Inferior parietal cortex (tissue), 1 donor: ENCODE data around the gene C3orf22.

Experiments
- DNase-seq: peaks from one replicate; pipeline ENCODE4 v3.0.0-alpha.2; 2016; ENCODE audit errors: extremely low spot score

C3orf22 gene

DNA sequence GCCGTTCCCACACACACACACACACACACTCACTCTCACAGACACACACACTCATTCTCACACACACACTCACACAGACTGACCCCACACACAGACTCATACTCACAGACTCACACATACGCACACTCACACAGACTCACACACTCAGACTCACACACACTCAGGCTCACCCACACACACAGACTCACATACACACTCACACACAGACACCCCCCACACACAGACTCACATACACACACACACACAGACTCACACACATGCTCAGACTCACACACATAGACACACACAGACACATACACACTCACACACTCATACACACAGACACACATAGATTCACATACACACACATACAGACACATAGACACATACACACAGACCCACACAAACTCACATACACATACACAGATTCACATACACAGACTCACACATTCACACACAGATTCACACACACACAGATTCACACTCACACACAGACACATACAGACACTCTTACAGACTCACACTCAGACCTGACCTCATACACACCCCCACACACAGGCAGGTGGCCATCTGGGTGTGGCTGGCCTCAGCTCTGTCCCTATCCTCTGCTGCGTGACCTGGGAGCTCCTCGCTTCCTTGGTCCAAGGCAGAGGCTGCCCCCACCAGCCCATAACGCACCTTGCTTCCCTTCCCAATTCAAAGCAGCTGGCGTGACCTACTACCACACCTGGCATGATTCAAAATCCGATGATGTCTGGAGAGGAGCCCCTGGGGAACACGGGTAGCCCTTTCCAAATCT, 1.9 kb downstream of the C3orf22 start:
- DNase-seq = no peak

DNA sequence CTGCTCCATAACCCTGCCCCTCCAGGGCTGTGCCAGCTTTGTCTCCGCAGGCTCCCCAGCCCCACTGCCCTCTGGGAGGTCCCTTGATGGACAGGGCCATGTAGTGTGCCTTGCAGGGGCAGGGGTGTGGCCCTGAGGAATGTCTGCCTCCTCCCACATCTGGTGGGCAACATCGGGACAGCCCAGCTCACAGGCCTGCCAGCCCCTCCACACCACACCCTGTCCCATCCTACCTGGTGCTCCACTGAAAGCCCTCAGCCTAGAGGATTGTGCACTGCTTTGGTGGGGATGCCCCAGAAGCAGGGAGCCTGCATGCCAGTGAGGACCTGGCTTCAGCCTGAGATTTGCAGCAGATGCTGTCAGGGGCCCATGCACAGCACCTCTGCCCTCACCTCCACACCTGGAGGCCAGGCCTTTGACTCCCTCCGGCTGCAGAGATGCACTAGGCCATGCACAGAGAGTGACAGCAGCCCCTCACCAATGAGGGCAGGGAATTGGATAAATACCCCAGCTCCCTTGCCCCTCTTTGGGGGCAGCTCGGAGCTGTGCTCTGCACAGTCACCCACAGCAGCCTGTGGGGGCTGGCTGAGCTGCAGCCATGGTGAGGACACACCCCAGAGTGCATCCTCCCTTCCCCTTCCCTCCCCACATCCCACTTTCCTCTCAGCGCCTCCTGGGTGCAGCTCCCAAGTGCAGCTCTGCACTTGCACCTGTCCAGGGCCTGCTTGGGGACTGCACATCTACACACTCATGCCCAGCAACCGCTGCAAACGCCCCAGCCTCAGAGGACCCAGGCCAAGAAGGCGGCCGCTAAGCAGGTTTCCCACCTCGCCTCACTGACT, 2.7 kb downstream of the C3orf22 start:
- no peak for DNase-seq

DNA sequence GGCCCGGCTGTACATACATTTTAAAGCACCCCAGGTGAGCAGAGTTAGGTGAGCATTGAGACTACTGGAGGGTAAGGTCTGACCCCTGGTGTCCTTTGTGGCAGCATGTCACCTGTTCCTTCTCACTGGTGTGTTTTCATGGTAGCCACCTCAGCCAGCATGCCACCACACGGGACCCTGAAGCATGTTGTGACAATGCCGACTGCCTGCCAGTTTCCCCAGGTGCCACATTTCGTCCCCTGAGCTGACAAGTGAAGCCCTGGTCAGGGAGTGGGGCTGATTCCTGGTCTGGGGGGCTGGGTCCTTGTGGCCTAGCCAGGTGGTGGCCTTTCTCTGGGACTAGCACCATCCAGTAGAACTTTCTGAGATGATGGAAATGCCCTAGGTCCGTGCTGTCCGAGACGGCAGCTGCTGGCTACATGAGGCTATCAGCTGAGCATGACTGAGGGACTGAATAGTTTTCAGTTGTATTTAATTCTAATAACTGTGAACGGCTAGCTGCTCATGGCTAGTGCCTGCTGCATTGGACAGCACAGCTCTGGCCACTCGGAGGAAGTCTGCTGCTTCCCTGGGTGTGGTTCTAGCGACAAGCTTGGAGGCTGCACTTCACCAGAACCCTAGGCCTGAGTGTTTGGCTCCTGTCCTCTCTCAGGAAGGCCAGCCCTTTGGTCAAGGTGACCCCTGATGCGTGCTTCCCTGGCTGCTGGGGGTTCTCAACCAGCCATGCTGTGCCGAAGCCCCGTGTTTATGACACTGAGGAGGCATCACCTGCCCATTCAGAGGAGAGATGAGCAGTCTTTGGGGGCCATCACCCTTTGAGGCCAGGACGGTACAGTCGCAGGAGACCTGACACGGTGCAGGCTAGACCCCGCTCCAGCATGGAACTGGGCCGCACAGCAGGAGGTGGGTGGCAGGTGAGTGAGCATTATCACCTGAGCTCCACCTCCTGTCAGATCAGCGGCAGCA, 3.9 kb downstream of the C3orf22 start:
- DNase-seq = no peak

DNA sequence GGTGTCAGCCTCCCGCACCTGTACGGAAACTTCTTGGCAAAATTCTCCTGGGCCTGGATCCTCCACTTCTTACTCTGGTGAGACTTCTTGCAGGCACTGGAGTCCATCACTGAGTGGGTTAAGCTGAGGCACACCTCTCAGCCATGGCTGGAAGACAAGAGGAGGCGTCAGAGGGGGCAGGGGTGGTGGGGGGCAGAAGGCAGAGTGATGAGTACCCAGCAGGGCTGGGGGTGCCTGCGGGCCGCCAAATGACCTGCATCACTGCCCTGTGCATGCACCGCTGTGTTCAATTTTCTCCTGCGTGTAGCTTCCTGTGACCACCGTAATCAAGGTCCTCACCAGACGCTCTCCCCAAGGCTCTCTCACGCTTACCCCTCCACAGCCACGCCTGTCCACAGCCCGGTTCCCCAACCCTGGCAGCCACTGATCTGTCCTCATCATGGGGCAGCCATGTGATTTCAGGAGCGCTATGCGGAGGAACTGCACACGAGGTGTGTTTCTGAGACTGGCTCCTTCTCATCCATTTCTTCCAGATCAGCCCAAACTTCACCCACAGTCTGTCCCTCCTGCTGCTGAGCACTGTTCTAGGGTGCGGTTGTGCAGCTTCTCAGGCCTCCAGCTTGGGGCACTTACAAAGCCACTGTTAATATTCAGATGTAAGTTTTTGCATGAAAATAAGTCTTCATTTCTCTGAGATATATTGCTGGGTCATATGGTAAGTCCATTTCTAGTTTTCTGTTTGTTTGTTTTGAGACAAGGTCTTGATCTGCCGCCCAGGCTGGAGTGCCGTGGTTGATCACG, 5.2 kb downstream of the C3orf22 start:
- no peak for DNase-seq

DNA sequence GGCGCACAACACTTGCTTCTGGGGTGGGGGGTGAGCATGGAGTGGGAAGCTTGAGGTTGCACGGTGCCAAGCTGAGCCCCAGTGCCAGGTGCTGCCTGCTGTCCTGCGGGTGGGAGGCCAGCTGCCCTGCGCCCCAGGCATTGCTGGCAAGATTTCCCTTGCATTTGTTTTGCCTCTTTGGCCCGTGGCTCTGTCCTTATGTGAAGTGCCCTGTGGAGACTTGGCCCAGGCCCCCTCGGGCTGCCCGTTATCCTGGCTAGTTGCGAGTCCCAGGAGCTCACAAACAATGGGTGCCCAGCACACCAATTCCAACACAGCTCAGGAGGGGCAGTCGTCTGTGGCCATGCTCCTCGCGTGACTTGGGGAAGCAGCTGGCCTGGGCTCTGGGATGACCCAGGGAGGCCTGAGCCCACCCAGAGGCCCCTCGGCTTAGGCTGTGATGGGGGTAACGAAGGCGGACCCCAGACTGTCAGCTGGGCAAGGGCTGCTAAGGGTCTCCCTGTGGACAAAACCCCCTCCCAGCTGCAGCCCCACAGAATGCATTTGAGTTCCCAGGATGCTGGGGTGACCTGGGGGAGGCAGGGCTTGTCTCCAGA, 5.9 kb downstream of the C3orf22 start:
- DNase-seq = no peak

DNA sequence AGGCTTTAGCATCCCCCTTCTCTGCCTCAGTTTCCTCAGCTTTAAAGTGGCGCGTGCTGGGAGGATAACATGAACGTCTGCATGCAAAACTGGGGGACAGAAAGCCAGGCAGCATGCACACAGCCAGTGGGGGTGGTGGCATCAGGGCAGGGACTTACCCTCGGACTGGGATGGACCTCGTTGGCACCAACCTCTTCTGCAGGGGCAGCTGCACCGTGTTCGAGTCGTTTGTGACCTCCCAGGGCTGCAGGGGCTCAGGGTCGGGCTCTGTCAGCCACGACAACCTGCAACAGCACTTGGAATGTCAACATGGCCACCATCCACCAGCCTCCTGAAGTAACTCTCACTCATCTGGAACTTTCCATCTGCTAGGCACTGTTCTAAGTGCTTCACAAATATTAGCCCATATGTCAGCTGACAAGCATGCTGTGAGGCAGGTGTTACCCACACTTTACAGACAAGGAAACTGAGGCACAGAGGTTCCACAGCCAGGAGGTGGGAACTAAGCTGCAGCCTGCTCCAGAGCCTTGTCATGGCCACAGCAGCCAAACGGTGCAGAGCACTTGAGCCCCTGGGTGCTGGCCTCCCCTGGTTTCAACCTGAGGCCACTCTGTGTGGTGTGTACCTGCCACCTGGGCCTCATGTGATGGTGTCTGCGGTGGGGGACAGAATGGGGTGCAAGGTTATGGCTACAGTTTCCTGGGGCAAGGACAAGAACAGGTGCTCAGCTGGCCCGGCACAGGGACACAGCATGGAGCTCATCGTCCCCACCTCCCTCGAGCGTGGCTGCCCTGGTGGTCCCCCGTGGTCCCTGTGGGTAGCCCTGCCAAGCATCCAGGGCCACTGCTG, 6.7 kb downstream of the C3orf22 start:
- no peak for DNase-seq

DNA sequence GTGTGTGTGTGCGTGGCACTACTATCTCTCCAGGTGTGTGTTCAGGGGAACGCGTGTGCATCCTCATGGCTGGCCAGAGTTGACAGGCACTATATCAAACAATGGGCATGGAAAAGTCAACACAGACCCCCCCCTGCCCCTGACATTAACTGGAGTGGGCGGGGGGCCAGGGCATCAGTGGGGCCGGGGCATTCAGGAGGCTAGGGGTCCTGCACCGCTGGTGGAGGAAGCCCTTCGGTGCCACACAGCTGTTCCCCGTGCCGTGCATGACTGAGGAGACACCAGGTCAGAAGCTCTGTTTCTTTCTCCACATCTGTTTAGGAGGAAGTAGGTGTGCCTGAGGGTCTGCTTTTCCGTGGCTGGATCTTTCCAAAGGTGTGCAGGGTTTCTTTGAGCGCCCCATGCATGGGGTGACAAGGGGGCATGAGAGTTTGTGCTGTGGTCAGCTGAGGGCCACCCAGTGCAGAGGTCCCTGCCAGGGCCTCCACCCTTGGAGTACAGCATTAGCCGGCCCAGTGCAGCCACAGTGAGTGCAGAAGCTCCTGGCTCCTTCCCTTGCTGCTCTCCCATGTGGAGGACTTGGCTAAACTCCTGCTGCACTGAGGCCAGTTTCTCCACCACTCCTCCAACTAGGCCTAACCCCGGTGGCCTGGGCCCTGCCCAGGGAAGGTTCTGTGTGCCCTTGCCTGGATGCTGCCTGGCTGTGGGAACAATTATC, 7.5 kb downstream of the C3orf22 start:
- DNase-seq = no peak

DNA sequence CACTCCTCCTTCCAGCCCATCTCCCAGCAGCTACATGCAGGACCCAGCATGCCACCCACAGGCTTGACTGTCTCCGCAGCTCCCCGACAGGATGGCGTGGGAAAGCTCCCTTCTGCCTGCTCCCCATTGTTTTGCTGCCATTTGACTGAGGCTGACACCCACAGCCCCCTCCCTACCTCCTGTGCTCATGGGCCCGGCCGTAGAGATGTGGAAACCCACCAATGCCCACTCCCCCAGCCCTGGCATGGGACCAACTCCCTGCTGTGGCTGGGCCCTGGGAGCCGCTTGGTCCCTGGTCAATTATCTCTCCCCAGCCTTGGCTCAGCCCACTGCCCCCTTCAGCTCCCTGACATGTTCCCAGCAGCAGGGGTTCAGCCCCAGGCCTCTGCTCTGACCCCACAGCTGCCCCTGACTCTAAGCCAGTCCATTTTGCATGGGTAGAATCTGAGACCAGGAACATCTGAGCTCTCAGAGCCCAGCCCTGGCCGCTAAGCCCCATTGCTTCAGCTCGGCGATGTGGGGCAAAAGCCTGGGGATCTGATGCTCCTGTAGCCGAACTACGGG, 8.2 kb downstream of the C3orf22 start:
- DNase-seq = no peak

DNA sequence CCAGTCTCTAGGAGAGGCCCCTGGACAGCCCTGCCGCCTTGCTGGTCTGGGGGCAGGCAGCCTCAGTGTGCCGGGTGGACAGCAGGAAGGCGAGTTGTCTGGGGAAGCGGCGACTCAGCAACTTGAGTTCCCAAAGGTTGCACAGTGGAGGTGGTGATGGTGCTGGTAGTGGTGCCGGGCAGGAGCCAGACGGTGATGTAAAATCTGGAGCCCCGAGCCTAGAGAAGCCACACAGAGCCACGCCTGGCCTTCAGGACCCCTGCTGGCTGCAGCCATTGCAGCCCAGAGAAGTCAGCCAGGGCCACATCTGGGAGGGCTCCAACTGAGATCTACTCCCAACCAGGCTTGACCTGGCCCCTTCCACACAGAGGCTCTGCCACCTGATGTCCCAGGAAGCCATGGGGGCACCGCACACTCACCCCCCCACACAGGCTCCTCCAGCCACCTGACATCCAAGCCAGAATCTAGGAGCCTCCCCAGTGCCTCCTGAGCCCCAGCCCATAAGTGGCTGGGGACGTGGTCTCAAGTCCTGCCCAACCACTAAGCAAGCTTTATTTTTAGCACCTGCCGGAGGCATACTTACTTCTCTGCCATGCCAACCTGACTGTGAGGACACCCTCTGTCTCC, 8.8 kb downstream of the C3orf22 start:
- DNase-seq = no peak

DNA sequence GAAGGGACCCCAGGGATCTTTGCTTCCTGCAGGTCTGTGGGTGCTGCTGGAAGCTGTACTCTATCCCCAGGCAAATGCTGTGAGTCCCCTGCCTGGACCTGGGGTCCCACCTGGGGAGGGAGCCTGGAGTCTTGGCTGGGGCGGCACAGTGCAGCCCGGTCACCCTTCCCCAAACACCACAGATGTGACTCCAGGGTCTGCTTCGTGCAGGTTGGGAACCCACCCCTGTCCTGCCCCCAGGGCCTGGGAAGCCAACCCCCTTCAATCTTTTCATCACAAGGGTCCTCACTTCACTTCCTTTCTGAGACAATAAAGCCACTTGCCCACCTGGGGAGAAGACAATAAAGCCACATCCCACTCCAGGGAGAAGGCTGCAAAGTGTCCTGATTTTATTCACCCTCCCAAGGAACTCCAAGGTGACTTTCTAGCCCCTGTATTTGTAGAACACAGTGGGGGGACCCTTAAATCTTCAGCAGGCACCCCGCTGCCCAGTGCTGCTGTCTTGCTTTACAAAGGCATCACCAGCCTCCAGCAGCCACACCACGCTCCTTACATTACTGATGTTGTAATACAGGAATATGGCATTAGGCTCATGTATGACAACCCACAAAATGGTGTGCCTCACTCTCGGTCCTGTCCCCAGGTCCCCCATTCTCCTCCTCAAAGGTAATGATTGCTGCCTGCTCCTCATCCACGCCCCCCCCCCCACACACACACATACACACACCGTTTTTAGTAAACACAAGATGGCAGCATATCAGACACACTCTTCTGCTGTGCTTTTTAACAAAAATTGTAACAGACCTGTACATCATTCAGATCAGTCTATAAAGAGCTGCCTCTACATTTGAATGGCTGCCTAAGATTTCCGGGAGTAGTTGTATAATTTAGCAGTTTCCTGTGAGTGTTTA, 9.9 kb downstream of the C3orf22 start:
- no peak for DNase-seq

DNA sequence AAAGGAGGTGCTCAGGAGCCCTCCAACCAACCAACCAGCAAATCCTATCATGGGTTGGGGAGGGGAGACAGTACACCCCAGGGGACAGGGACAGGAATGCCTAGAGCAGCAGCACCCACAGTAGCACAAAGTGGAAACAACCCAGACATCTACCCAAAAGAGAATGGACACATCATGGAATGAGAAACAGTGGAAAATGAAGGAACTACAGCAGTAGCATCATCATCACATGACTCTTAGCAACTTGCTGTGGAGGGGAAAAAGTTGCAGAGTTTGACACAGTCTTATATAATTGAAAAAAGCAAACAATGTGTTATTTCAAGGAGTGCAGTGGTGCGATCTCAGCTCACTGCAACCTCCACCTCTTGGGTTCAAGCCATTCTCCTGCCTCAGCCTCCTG, 11.0 kb downstream of the C3orf22 start:
- DNase-seq = no peak

DNA sequence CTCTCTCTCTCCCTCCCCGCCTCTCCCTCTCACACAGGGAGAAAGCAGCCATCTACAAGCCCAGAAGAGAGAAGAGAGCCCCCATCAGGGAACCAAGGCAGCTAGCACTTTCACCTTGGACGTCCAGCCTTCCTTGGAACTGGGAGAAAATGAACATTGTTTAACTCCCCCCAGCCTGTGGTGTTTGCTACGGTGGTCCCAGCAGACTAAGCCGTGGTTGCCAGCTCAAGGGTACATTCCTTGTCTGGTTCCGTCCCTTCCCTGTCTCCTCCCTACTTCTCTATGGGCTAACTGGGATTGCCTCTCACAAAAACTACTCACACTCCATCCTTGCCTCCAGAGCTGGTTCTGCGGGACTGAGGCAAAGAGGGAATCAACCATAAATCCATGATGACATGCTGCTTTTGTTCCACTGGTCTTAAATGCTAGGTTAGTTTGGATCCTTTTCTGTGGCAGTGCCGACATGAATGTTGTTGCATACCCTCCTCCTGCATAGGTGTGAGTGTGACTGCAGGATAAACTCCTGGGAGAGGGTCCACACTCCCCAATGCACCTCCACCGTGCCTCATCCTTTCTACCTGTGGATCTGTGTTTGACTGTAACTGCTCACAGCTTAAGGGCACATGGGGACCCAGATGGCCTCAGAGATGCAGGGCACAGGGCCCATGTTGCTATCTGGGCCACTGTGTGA, 12.0 kb downstream of the C3orf22 start:
- no peak for DNase-seq

DNA sequence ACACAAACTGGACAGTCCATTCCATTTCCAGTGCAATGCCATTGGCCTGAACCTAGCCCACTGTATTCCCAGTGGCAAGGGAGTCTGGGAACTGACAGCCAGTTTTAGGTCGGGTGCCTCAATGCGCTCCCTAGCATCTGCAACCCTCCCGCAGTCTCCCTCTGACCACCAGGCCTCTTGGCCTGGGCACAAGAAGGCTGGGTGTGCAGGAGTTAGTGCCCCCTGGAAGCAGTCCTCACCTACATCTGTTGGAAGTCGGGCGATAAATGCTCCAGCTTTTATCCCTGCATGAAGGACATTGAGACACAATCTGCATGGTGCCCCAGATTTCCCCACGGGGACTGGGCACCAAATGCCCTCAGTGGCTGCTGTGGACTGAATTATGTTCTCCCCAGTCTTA, 12.7 kb downstream of the C3orf22 start:
- DNase-seq = no peak

DNA sequence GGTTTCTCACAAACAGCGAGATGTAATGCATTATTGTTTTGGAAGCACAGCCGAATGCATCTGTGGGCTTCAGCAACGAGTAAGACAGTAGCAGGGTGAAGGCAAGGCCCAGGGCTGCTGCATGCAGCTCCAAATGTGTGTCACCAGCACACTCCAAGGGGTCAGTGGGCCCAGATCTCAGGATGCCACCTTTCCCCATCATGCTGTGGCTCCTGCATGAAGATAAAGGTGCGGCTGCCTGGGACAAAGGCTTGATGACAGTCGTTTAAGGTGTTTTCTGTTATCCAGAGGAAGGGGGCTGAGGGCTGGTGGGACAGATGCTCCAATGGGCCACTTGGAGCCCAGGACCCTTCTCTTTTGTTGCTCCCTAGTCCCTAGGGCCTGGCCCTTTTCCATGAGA, 13.2 kb downstream of the C3orf22 start:
- no peak for DNase-seq

DNA sequence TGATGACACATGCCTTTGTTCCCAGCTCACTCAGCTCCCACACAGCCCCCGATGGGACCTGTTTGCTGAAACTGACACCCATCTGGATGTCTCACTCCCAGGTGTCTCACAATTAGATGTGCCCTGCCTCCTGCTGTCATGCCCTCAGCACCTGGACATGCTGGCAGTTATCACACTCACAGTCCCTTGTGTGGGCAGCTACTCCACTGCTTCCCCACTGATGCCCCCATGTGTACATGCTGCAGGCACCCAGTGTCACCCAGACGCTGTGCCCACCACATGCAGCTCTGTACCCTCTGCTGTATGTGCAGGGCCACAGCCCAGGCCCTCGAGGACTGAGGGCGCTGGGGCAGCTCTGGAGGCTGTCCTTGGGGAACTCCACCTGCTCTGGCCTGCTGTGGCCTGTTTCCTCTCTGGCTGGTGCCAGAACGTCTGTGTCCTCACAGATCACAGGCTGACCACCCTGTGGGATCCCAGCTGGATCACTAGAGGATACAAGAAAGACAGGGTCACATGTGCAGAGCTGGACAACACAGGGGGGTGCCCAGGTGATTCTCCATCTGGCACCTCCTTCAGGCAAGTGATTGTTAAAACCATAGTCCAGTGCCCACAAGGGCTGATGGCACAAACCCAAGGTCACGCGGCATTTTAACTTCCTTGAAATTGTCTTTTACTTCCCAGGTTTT, 14.0 kb downstream of the C3orf22 start:
- DNase-seq = no peak

DNA sequence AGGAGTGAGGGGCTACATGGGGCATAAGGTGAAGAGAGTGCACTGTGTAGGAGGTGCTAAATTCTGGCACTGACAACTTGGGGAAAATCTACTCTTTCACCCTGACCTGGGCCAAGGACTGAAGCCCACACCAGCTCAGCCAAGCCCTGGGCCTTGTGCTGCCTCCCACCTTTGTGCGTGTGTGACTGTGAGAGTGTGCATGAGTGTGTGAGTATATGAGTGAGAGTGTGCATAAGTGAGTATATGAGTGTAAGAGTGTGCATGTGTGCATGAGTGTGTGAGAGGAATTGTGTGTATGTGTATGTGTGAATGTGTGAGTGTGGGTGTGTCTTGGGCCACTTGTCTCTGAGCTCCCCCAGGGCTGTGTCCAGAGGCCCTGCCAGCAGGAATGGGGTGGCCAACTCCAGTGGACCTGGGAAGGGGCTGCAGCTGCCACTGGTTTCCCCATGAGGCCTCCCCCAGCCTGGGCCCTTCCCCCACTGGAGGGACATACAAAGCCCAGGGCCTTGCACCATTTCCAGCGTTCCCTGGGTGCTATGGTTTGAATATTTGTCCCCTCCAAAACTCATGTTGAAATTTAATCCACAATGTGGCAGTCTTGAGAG, 15.2 kb downstream of the C3orf22 start:
- no peak for DNase-seq
